ENCODE data around the gene SMTNL2. TPM values are rescaled to one million over a fixed set of nuclear protein-coding genes. Genes with fewer than 3 reads are reported as not detected.

Gene SMTNL2
- total RNA-seq, 1 donor from 2014 or later: 33.4 TPM

GRCh38 chr17:4543557-4544026 lies 40.7 kb upstream of the SMTNL2 start:
- H3K27ac ChIP-seq (replicated peaks): no peak overlapping the region
- H3K4me3 ChIP-seq: no peak overlapping the region
- TF ChIP-seq CTCF (IDR thresholded peaks at IDR 0.05; ENCODE audit: borderline replicate concordance): no peak
- peaks cover 36% of the 10 kb centered on the region for H3K4me1 ChIP-seq
- H3K27me3 ChIP-seq (ENCODE audit: low read depth): no peaks in the 10 kb centered on the region
- no peaks in the 10 kb centered on the region for H3K9me3 ChIP-seq (replicated peaks)
- peaks cover 85% of the 10 kb centered on the region for H3K36me3 ChIP-seq
- intact Hi-C loops (cut with micrococcal nuclease): no loop called here
- DNase-seq: no peak

- no peak for DNase-seq
- Histone ChIP-seq H3K4me1 (peaks cover 29% of the 10 kb centered on the region), H3K36me3 (peaks cover 85% of the 10 kb centered on the region), H3K4me3 (no peak overlapping the region), H3K27me3 (ENCODE audit: low read depth) (no peaks in the 10 kb centered on the region), H3K27ac (replicated peaks) (no peak overlapping the region), H3K9me3 (replicated peaks) (no peaks in the 10 kb centered on the region)
- no peak for TF ChIP-seq CTCF (IDR thresholded peaks at IDR 0.05; ENCODE audit: borderline replicate concordance)
- intact Hi-C loops (cut with micrococcal nuclease): no loop called here
Measured at GRCh38 chr17:4544135-4544950, 40.0 kb upstream of the SMTNL2 start.

GRCh38 chr17:4544951-4545216 lies 39.4 kb upstream of the SMTNL2 start:
- intact Hi-C loops (cut with micrococcal nuclease): no loop called here
- DNase-seq: no peak
- Histone ChIP-seq H3K27ac (replicated peaks) (no peak overlapping the region), H3K27me3 (ENCODE audit: low read depth) (no peaks in the 10 kb centered on the region), H3K9me3 (replicated peaks) (no peaks in the 10 kb centered on the region), H3K4me3 (no peak overlapping the region), H3K4me1 (peaks cover 24% of the 10 kb centered on the region), H3K36me3 (peaks cover 85% of the 10 kb centered on the region)
- TF ChIP-seq CTCF (IDR thresholded peaks at IDR 0.05; ENCODE audit: borderline replicate concordance): no peak

- H3K4me1 ChIP-seq: peaks cover 19% of the 10 kb centered on the region
- peaks cover 87% of the 10 kb centered on the region for H3K36me3 ChIP-seq
- no peaks in the 10 kb centered on the region for H3K27me3 ChIP-seq (ENCODE audit: low read depth)
- intact Hi-C loops (cut with micrococcal nuclease): no loop called here
- no peak for DNase-seq
- H3K4me3 ChIP-seq: no peak overlapping the region
- H3K9me3 ChIP-seq (replicated peaks): no peaks in the 10 kb centered on the region
- no peak for TF ChIP-seq CTCF (IDR thresholded peaks at IDR 0.05; ENCODE audit: borderline replicate concordance)
- no peak overlapping the region for H3K27ac ChIP-seq (replicated peaks)
Measured at GRCh38 chr17:4545217-4545951, 38.9 kb upstream of the SMTNL2 start.

GRCh38 chr17:4547118-4547906 lies 37.0 kb upstream of the SMTNL2 start:
- no peak overlapping the region for H3K4me3 ChIP-seq
- H3K27me3 ChIP-seq (ENCODE audit: low read depth): no peaks in the 10 kb centered on the region
- H3K36me3 ChIP-seq: peaks cover 95% of the 10 kb centered on the region
- no peaks in the 10 kb centered on the region for H3K4me1 ChIP-seq
- H3K27ac ChIP-seq (replicated peaks): no peak overlapping the region
- DNase-seq: no peak
- H3K9me3 ChIP-seq (replicated peaks): no peaks in the 10 kb centered on the region
- intact Hi-C loops (cut with micrococcal nuclease): no loop called here
- no peak for TF ChIP-seq CTCF (IDR thresholded peaks at IDR 0.05; ENCODE audit: borderline replicate concordance)
